GM18526 (cell line): ENCODE results near the gene PHF1.

Source experiments
- POLR2A ChIP-seq: IDR thresholded peaks from 3 replicates; pipeline ENCODE4 v1.6.1; 2011; ENCODE audit not compliant: insufficient read length; ENCODE audit errors: extremely low read depth

PHF1 gene

DNA sequence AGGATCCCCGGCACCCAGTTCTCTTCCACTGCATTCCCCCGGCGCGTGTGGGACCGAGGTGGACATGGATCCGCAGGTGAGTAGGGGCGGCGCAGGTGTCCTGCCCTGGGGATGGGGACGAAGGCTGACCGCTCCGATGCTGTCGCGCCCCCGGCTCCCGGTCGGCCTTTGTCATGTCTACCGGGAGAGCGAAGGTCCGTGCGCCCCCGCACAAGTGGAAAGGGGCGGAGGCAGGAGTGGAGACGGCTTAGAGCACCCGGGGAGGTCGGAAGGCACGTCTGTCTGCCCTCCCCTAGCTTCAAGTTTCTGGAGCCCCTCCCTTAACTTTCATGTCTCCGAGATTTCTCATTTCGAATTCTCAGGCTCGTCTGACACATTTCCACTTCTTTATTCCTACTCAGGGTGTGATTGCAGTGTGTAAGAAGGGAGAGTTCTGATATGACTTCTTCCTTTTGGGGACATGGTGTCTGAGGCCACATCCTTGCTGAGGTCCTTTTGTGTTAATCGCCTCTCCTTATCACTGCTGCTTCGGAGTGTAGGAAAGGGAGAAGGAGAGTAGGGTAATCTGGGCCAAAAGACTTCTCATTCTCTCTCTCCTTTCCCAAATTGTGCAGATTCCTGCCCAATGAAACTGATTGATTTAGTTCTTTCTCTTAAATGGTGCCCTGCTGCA lies 18.8 kb upstream of the PHF1 start:
- TF ChIP-seq POLR2A = no peak

GRCh38 chr6:33392595-33392948 lies 18.2 kb upstream of the PHF1 start:
- TF ChIP-seq POLR2A = no peak

GRCh38 chr6:33392979-33393378 lies 17.8 kb upstream of the PHF1 start:
- TF ChIP-seq POLR2A = no peak

GRCh38 chr6:33397541-33397940 lies 13.3 kb upstream of the PHF1 start:
- no peak for TF ChIP-seq POLR2A

- TF ChIP-seq POLR2A = no peak
Observed at GRCh38 chr6:33404884-33405283, 5.9 kb upstream of the PHF1 start.

DNA sequence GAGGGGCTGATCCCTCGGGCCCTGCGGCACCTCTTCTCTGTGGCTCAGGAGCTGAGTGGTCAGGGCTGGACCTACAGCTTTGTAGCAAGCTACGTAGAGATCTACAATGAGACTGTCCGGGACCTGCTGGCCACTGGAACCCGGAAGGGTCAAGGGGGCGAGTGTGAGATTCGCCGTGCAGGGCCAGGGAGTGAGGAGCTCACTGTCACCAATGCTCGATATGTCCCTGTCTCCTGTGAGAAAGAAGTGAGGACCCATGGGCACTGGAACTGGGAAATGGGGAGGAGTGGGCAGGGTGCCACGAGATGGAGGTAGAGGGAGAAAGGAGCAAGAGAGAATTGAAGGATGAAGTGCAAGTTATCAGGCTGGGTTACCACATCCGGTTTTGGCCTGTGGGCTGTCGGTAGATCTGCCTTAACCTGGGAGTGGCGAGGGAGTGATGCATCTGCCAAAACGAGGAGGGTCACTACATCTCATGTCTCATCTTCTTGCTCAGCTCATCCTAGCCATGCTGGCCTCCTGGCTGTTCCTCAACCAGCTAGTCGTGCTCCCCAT lies 5.4 kb upstream of the PHF1 start:
- no peak for TF ChIP-seq POLR2A

DNA sequence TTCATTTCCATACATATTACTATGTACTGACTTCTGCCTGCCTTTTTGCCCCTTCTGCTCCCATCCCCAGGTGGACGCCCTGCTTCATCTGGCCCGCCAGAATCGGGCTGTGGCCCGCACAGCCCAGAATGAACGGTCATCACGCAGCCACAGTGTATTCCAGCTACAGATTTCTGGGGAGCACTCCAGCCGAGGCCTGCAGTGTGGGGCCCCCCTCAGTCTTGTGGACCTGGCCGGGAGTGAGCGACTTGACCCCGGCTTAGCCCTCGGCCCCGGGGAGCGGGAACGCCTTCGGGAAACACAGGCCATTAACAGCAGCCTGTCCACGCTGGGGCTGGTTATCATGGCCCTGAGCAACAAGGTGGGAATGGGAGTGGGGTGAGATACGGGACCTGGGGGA lies 4.7 kb upstream of the PHF1 start:
- TF ChIP-seq POLR2A = no peak

- TF ChIP-seq POLR2A = no peak
Observed at GRCh38 chr6:33407132-33407718, 3.6 kb upstream of the PHF1 start.

GRCh38 chr6:33410050-33410710 lies 634 bp upstream of the PHF1 start:
- peak; percentile 59 for TF ChIP-seq POLR2A

- TF ChIP-seq POLR2A = no peak
Observed at GRCh38 chr6:33411632-33412005, 805 bp downstream of the PHF1 start.

DNA sequence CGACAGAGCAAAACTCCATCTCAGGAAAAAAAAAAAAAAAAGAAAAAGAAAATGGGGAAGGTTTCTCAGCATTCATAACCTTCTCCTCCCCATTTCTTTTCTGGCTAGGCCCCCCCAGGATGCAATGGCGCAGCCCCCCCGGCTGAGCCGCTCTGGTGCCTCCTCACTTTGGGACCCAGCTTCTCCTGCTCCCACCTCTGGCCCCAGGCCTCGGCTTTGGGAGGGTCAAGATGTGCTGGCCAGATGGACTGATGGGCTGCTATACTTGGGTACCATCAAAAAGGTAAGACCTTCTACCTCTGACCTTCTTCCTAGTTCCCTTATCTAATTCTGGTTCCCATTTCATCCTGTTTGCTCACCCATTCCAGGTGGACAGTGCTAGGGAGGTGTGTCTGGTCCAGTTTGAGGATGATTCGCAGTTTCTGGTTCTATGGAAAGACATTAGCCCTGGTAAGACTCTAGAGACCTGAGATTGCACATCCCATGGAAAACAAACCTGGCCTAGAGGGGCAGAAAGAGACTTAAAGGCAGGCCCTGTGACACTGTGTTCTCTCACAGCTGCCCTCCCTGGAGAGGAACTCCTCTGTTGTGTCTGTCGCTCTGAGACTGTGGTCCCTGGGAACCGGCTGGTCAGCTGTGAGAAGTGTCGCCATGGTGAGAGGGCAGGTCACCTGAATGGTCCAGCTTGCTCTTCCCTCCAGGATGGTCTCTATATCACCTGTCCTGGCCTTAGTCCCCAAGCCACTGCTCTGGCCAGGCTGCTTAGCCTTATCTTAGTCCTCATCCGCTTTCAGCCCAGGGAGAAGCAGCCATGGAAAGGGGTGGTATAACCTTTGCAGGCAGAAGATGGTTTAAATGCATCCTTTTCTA lies 1.6 kb downstream of the PHF1 start:
- no peak for TF ChIP-seq POLR2A

- TF ChIP-seq POLR2A = no peak
Observed at GRCh38 chr6:33413241-33414120, 2.7 kb downstream of the PHF1 start.

- TF ChIP-seq POLR2A = no peak
Observed at GRCh38 chr6:33414592-33415271, 3.9 kb downstream of the PHF1 start.

GRCh38 chr6:33415831-33416230 lies 5.0 kb downstream of the PHF1 start:
- no peak for TF ChIP-seq POLR2A
